HL-60 (cell line): ENCODE results near the gene DHDH.

Source experiments
- CTCF ChIP-seq: IDR thresholded peaks from one replicate; pipeline ENCODE4 v1.5.1; 2011; ENCODE audit warnings: low read length, control low read depth, inconsistent platforms; ENCODE audit not compliant: insufficient read depth
- POLR2AphosphoS5 ChIP-seq: IDR thresholded peaks from 2 replicates; pipeline ENCODE4 v1.6.1; 2012; ENCODE audit warnings: low read depth
- TF ChIP-seq, protein P1 (sequence below): IDR thresholded peaks from 2 replicates; pipeline ENCODE4 v1.6.1; 2012; ENCODE audit warnings: low read depth; ENCODE audit not compliant: insufficient replicate concordance

DNA sequence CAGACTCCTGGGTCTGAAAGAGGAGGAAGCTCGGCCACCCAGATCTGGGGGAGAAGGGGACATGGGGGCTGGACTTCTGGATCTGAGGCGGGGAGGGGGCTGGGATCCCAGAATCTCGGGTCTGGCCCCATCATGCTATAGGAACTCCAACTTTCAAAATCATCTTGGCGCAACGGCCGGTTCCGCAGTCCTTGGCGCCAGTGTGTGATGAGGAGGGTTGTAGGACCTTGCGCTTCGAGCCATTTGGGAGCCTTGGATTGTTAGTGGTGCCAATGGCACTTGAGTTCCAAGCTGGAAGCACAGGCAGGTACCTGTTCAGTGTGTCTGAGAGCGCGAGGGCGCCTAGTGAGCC, 60.5 kb downstream of the DHDH start:
- TF ChIP-seq, protein P1, sequence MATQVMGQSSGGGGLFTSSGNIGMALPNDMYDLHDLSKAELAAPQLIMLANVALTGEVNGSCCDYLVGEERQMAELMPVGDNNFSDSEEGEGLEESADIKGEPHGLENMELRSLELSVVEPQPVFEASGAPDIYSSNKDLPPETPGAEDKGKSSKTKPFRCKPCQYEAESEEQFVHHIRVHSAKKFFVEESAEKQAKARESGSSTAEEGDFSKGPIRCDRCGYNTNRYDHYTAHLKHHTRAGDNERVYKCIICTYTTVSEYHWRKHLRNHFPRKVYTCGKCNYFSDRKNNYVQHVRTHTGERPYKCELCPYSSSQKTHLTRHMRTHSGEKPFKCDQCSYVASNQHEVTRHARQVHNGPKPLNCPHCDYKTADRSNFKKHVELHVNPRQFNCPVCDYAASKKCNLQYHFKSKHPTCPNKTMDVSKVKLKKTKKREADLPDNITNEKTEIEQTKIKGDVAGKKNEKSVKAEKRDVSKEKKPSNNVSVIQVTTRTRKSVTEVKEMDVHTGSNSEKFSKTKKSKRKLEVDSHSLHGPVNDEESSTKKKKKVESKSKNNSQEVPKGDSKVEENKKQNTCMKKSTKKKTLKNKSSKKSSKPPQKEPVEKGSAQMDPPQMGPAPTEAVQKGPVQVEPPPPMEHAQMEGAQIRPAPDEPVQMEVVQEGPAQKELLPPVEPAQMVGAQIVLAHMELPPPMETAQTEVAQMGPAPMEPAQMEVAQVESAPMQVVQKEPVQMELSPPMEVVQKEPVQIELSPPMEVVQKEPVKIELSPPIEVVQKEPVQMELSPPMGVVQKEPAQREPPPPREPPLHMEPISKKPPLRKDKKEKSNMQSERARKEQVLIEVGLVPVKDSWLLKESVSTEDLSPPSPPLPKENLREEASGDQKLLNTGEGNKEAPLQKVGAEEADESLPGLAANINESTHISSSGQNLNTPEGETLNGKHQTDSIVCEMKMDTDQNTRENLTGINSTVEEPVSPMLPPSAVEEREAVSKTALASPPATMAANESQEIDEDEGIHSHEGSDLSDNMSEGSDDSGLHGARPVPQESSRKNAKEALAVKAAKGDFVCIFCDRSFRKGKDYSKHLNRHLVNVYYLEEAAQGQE, result no peak
- TF ChIP-seq CTCF, result no peak
- TF ChIP-seq POLR2AphosphoS5, result no peak
